ENCODE results near the gene LRP1B. TPM values are rescaled to one million over a fixed set of nuclear protein-coding genes. Genes with fewer than 3 reads are reported as not detected.

Gene LRP1B
- total RNA-seq, 4 donors from 2014 or later: 1.2 to 3.3 (median 2.6) TPM

- TF ChIP-seq POLR2A (IDR thresholded peaks at IDR 0.05): no peak
- no peak for TF ChIP-seq EP300 (IDR thresholded peaks at IDR 0.05)
- no peak for TF ChIP-seq CTCF (IDR thresholded peaks at IDR 0.05)
- no peak overlapping the region for H3K27ac ChIP-seq
- 85 to 87% methylated on average over 4 of the region's 4 CpGs for WGBS, 2 donors
Observed at GRCh38 chr2:141557329-141558095, 573.3 kb downstream of the LRP1B start.

GRCh38 chr2:141555876-141556470 lies 574.8 kb downstream of the LRP1B start:
- Histone ChIP-seq H3K4me1 (no peaks in the 10 kb centered on the region), H3K27ac (no peak overlapping the region), H3K9me3 (no peaks in the 10 kb centered on the region), H3K4me3 (no peak overlapping the region), H3K27me3 (no peaks in the 10 kb centered on the region), H3K36me3 (no peaks in the 10 kb centered on the region)
- WGBS, 2 donors: 16 to 24% methylated on average over 5 of the region's 5 CpGs
- DNase-seq (ENCODE audit: low spot score in 2 of 2): no peak
- TF ChIP-seq EP300 (IDR thresholded peaks at IDR 0.05) (no peak), CTCF (IDR thresholded peaks at IDR 0.05) (no peak), POLR2A (IDR thresholded peaks at IDR 0.05) (no peak)

More at GRCh38 chr2:141557329-141558095, 573.3 kb downstream of the LRP1B start:
- no peaks in the 10 kb centered on the region for H3K9me3 ChIP-seq
- H3K36me3 ChIP-seq: no peaks in the 10 kb centered on the region
- H3K4me3 ChIP-seq: no peak overlapping the region
- DNase-seq (ENCODE audit: low spot score in 2 of 2): no peak
- H3K4me1 ChIP-seq: no peaks in the 10 kb centered on the region
- H3K27me3 ChIP-seq: no peaks in the 10 kb centered on the region

GRCh38 chr2:141554810-141555209 lies 576.0 kb downstream of the LRP1B start:
- Histone ChIP-seq H3K36me3 (no peaks in the 10 kb centered on the region), H3K27me3 (no peaks in the 10 kb centered on the region), H3K4me1 (no peaks in the 10 kb centered on the region), H3K9me3 (no peaks in the 10 kb centered on the region), H3K4me3 (no peak overlapping the region), H3K27ac (no peak overlapping the region)
- no peak for DNase-seq (ENCODE audit: low spot score in 2 of 2)
- TF ChIP-seq CTCF (IDR thresholded peaks at IDR 0.05) (peak in 2 of 5 experiments; percentile 17 to 30), POLR2A (IDR thresholded peaks at IDR 0.05) (no peak)
- WGBS, 2 donors: 21 to 30% methylated on average over 3 of the region's 3 CpGs

- Histone ChIP-seq H3K9me3 (no peaks in the 10 kb centered on the region), H3K27ac (no peak overlapping the region), H3K4me3 (no peak overlapping the region), H3K27me3 (no peaks in the 10 kb centered on the region), H3K36me3 (no peaks in the 10 kb centered on the region), H3K4me1 (peaks cover 0 to 7% (median 0%) of the 10 kb centered on the region in 4 donors)
- no peak for TF ChIP-seq POLR2A (IDR thresholded peaks at IDR 0.05)
- TF ChIP-seq CTCF (IDR thresholded peaks at IDR 0.05): no peak
- TF ChIP-seq EP300 (IDR thresholded peaks at IDR 0.05): no peak
- no peak for DNase-seq (ENCODE audit: low spot score in 2 of 2)
- 46 to 48% methylated on average over 4 of the region's 4 CpGs for WGBS, 2 donors
Observed at GRCh38 chr2:141534666-141535362, 596.0 kb downstream of the LRP1B start.

GRCh38 chr2:141529659-141530058 lies 601.2 kb downstream of the LRP1B start:
- WGBS, 2 donors: 68 to 89% methylated on average over 1 of the region's 1 CpG
- DNase-seq (ENCODE audit: low spot score in 2 of 2): no peak
- no peak for TF ChIP-seq CTCF (IDR thresholded peaks at IDR 0.05)
- TF ChIP-seq EP300 (IDR thresholded peaks at IDR 0.05): no peak
- Histone ChIP-seq H3K4me3 (no peak overlapping the region), H3K9me3 (no peaks in the 10 kb centered on the region), H3K27ac (no peak overlapping the region), H3K4me1 (peaks cover 0 to 7% (median 0%) of the 10 kb centered on the region in 4 donors), H3K27me3 (no peaks in the 10 kb centered on the region), H3K36me3 (no peaks in the 10 kb centered on the region)

Measured in tibial nerve (tissue), 4 donors.